Trophoblast cell (in vitro differentiated cells and primary cell): ENCODE data around the gene SEMA4B.

Experiments
- DNase-seq, 2 donors: peaks; one replicate each; pipeline ENCODE4 v3.0.0-alpha.2; 2016
- H2AFZ ChIP-seq: 2 replicates; pipeline ENCODE4 v1.6.1; 2013; ENCODE audit warnings: low read length, moderate library complexity, mild to moderate bottlenecking; ENCODE audit not compliant: insufficient read depth, poor library complexity
- H2AK5ac ChIP-seq: 2 replicates; pipeline ENCODE4 v1.6.1; 2013; ENCODE audit warnings: mild to moderate bottlenecking, low read length
- H2BK120ac ChIP-seq: 2 replicates; pipeline ENCODE4 v1.6.1; 2013; ENCODE audit warnings: low read length, mild to moderate bottlenecking, moderate library complexity; ENCODE audit not compliant: insufficient read depth, poor library complexity
- H2BK12ac ChIP-seq: 2 replicates; pipeline ENCODE4 v1.6.1; 2013; ENCODE audit warnings: mild to moderate bottlenecking, low read length, moderate library complexity
- H2BK5ac ChIP-seq: 2 replicates; pipeline ENCODE4 v1.6.1; 2013; ENCODE audit warnings: low read length, low read depth, moderate library complexity, mild to moderate bottlenecking; ENCODE audit not compliant: poor library complexity
- H3K14ac ChIP-seq: 2 replicates; pipeline ENCODE4 v1.6.1; 2013; ENCODE audit warnings: mild to moderate bottlenecking, low read length
- H3K18ac ChIP-seq: 2 replicates; pipeline ENCODE4 v1.6.1; 2013; ENCODE audit warnings: mild to moderate bottlenecking, low read length
- H3K23ac ChIP-seq: 2 replicates; pipeline ENCODE4 v1.6.1; 2013; ENCODE audit warnings: low read length
- H3K27ac ChIP-seq: 2 replicates; pipeline ENCODE4 v1.5.1; 2013; ENCODE audit warnings: low read depth, mild to moderate bottlenecking, inconsistent platforms, low read length, moderate library complexity
- H3K27me3 ChIP-seq: 2 replicates; pipeline ENCODE4 v1.6.1; 2013; ENCODE audit warnings: inconsistent platforms, mild to moderate bottlenecking, low read length, moderate library complexity; ENCODE audit not compliant: insufficient read depth
- H3K36me3 ChIP-seq, 2 experiments: 1 replicate in 1 of 2; 2 replicates in 1 of 2; pipeline ENCODE4 v1.6.1; 2013; ENCODE audit warnings: low read length in 2 of 2, mild to moderate bottlenecking in 2 of 2, moderate library complexity in 1 of 2; ENCODE audit not compliant: insufficient read depth in 2 of 2, control insufficient read depth in 1 of 2
- H3K4ac ChIP-seq: 2 replicates; pipeline ENCODE4 v1.6.1; 2013; ENCODE audit warnings: low read depth, mild to moderate bottlenecking, low read length, moderate library complexity
- H3K4me1 ChIP-seq, 2 experiments: 1 replicate in 1 of 2; 2 replicates in 1 of 2; pipeline ENCODE4 v1.6.1; 2013; ENCODE audit warnings: low read length in 2 of 2, mild to moderate bottlenecking in 2 of 2, moderate library complexity in 1 of 2; ENCODE audit not compliant: insufficient read depth in 2 of 2, control insufficient read depth in 1 of 2
- H3K4me2 ChIP-seq: 2 replicates; pipeline ENCODE4 v1.6.1; 2013; ENCODE audit warnings: inconsistent platforms, mild to moderate bottlenecking, low read length, moderate library complexity
- H3K4me3 ChIP-seq: 2 replicates; pipeline ENCODE4 v1.5.1; 2013; ENCODE audit warnings: mild to moderate bottlenecking, low read depth, low read length, inconsistent platforms
- H3K79me1 ChIP-seq: one replicate; pipeline ENCODE4 v1.6.1; 2013; ENCODE audit warnings: low read length
- H3K79me2 ChIP-seq: 2 replicates; pipeline ENCODE4 v1.6.1; 2013; ENCODE audit warnings: low read length, mild to moderate bottlenecking; ENCODE audit not compliant: control insufficient read depth, insufficient read depth, poor library complexity
- H3K9ac ChIP-seq: 2 replicates; pipeline ENCODE4 v1.6.1; 2013; ENCODE audit warnings: mild to moderate bottlenecking, low read length
- H3K9me3 ChIP-seq: 2 replicates; pipeline ENCODE4 v1.6.1; 2013; ENCODE audit warnings: low read depth, mild to moderate bottlenecking, control low read depth, inconsistent platforms, low read length; ENCODE audit not compliant: insufficient read depth
- H4K12ac ChIP-seq: 2 replicates; pipeline ENCODE4 v1.6.1; 2013; ENCODE audit warnings: low read depth, mild to moderate bottlenecking, low read length, moderate library complexity
- H4K8ac ChIP-seq: 2 replicates; pipeline ENCODE4 v1.6.1; 2013; ENCODE audit warnings: low read depth, mild to moderate bottlenecking, low read length, moderate library complexity
- H4K91ac ChIP-seq: one replicate; pipeline ENCODE4 v1.6.1; 2013; ENCODE audit warnings: low read depth, mild to moderate bottlenecking, low read length, moderate library complexity
- WGBS: extraction: QIAGEN DNeasy Blood & Tissue Kit; methylation state at CpG from one replicate; pipeline ENCODE4 v1.1.7; 2013; ENCODE audit warnings: missing lambda C conversion rate; ENCODE audit not compliant: insufficient read length, insufficient coverage; ENCODE audit errors: extremely low coverage; 5-methylcytosine and 5-hydroxymethylcytosine counted together

Gene SEMA4B

DNA sequence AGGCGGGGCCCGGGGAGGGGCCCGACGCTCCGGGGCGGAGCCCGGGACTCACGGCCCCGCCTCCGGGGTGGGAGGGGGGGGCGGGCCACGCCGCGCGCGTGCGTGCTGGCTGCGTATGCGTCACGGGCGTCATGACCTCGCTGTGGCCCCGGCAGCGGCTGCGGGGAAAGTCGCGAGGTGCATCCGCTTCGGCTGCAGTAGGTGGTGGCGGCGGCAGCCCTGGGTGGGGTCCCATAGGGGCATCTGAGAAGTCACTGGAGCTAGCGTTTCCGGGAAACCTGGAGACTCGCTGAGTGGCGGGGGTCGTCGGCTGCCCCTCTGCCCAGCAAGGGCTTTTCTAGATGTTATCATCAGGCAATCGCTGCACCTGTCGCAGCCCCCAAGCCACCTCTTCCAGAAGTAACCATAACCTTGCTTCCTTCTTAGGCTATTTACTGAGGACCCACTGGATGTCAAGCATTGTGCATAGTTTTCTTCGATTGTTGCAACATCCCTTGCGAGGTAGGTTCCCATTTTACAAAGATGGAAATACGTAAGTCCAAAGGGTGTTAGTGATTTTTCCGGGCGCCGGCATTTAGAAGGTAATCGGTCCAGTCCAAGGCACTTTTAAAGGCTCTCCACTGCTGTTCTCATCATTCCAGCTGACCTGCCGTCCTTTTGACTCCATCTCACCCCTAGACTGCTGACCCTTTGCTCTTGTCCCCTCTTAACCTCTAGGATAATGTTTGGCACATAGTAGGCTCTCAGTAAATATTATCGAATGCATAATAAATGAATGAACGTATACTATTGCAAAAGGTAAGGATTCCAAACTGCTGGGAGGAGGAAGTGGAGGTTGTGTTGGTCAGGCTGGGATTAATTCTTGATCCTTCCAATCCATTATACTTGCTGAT is 33.2 kb downstream of the SEMA4B start, which contains the start of gene GDPGP1:
Gene GDPGP1, plus strand, starts transcription at position 114 of the 893 bp plus-strand sequence. CDS start 6,700 bp downstream, outside the sequence.
- H3K36me3 ChIP-seq = peaks cover 17 to 18% of the 10 kb centered on the region in 2 experiments
- H2AFZ ChIP-seq = peak within 1 kb of the TSS; percentile 65
- no CpG with 5 or more reads among the region's 49 CpGs for WGBS
- no peaks in the 10 kb centered on the region for H3K79me2 ChIP-seq
- H3K4me3 ChIP-seq = peak within 1 kb of the TSS; percentile 85
- H2BK12ac ChIP-seq = no peak within 1 kb of the TSS
- peak within 1 kb of the TSS; percentile 55 for H4K12ac ChIP-seq
- peak within 1 kb of the TSS; percentile 70 for H3K18ac ChIP-seq
- peak within 1 kb of the TSS; percentile 45 for H3K9ac ChIP-seq
- H3K27ac ChIP-seq = peak within 1 kb of the TSS; percentile 7
- peaks cover 2 to 3% of the 10 kb centered on the region in 2 experiments for H3K4me1 ChIP-seq
- H3K79me1 ChIP-seq = peaks cover 5% of the 10 kb centered on the region
- H3K4ac ChIP-seq = peak within 1 kb of the TSS; percentile 1
- H3K27me3 ChIP-seq = no peaks in the 10 kb centered on the region
- peak within 1 kb of the TSS; percentile 22 for H3K14ac ChIP-seq
- peak within 1 kb of the TSS; percentile 92 for H3K4me2 ChIP-seq
- H2AK5ac ChIP-seq = no peak within 1 kb of the TSS
- peak in 1 of 2 donors; percentile 98 for DNase-seq
- H2BK5ac ChIP-seq = peak within 1 kb of the TSS; percentile 33
- no peaks in the 10 kb centered on the region for H3K9me3 ChIP-seq
- H3K23ac ChIP-seq = no peak within 1 kb of the TSS
- H4K8ac ChIP-seq = peak within 1 kb of the TSS; percentile 88
- H4K91ac ChIP-seq = peak within 1 kb of the TSS; percentile 20
- no peak within 1 kb of the TSS for H2BK120ac ChIP-seq

GRCh38 chr15:90239371-90239770 is 38.2 kb downstream of the SEMA4B start:
- H3K79me1 ChIP-seq = no peaks in the 10 kb centered on the region
- no peak overlapping the region for H3K4me2 ChIP-seq
- no peak overlapping the region for H3K4me3 ChIP-seq
- H3K9ac ChIP-seq = no peak overlapping the region
- no peak overlapping the region for H2BK12ac ChIP-seq
- H3K23ac ChIP-seq = no peak overlapping the region
- H3K36me3 ChIP-seq = peaks cover 2 to 3% of the 10 kb centered on the region in 2 experiments
- H3K4ac ChIP-seq = no peak overlapping the region
- no peaks in the 10 kb centered on the region for H3K9me3 ChIP-seq
- H2AK5ac ChIP-seq = no peak overlapping the region
- H3K79me2 ChIP-seq = no peaks in the 10 kb centered on the region
- H3K27ac ChIP-seq = no peak overlapping the region
- no peak overlapping the region for H4K91ac ChIP-seq
- H3K18ac ChIP-seq = no peak overlapping the region
- no peak overlapping the region for H2BK5ac ChIP-seq
- H4K8ac ChIP-seq = no peak overlapping the region
- no CpG with 5 or more reads among the region's 3 CpGs for WGBS
- H4K12ac ChIP-seq = no peak overlapping the region
- no peaks in the 10 kb centered on the region for H3K27me3 ChIP-seq
- no peak overlapping the region for H2AFZ ChIP-seq
- DNase-seq = no peak
- H3K4me1 ChIP-seq = peaks cover 0 to 2% of the 10 kb centered on the region in 2 experiments
- no peak overlapping the region for H2BK120ac ChIP-seq
- no peak overlapping the region for H3K14ac ChIP-seq

GRCh38 chr15:90240856-90241255 is 39.7 kb downstream of the SEMA4B start:
- no peaks in the 10 kb centered on the region for H3K79me2 ChIP-seq
- no peak overlapping the region for H3K9ac ChIP-seq
- no CpG with 5 or more reads among the region's 8 CpGs for WGBS
- no peak overlapping the region for H4K8ac ChIP-seq
- H3K14ac ChIP-seq = no peak overlapping the region
- no peak overlapping the region for H3K4ac ChIP-seq
- H3K23ac ChIP-seq = no peak overlapping the region
- no peak overlapping the region for H2AK5ac ChIP-seq
- H3K27me3 ChIP-seq = no peaks in the 10 kb centered on the region
- H3K79me1 ChIP-seq = no peaks in the 10 kb centered on the region
- no peak overlapping the region for H3K27ac ChIP-seq
- H2BK5ac ChIP-seq = no peak overlapping the region
- H3K18ac ChIP-seq = no peak overlapping the region
- no peaks in the 10 kb centered on the region for H3K4me1 ChIP-seq
- no peak overlapping the region for H4K91ac ChIP-seq
- no peak overlapping the region for H2BK12ac ChIP-seq
- no peak for DNase-seq
- H2AFZ ChIP-seq = no peak overlapping the region
- no peak overlapping the region for H4K12ac ChIP-seq
- H3K36me3 ChIP-seq = peaks cover 2 to 3% of the 10 kb centered on the region in 2 experiments
- no peaks in the 10 kb centered on the region for H3K9me3 ChIP-seq
- no peak overlapping the region for H3K4me2 ChIP-seq
- no peak overlapping the region for H2BK120ac ChIP-seq
- no peak overlapping the region for H3K4me3 ChIP-seq

- H2BK5ac ChIP-seq = no peak overlapping the region
- H3K18ac ChIP-seq = no peak overlapping the region
- H2BK120ac ChIP-seq = no peak overlapping the region
- H3K27ac ChIP-seq = no peak overlapping the region
- no peak overlapping the region for H4K91ac ChIP-seq
- no peaks in the 10 kb centered on the region for H3K79me2 ChIP-seq
- H2AFZ ChIP-seq = no peak overlapping the region
- H3K79me1 ChIP-seq = no peaks in the 10 kb centered on the region
- no peak overlapping the region for H3K14ac ChIP-seq
- WGBS = no CpG with 5 or more reads among the region's 22 CpGs
- H2AK5ac ChIP-seq = no peak overlapping the region
- H2BK12ac ChIP-seq = no peak overlapping the region
- H3K9ac ChIP-seq = no peak overlapping the region
- H3K4ac ChIP-seq = no peak overlapping the region
- no peaks in the 10 kb centered on the region for H3K9me3 ChIP-seq
- no peak overlapping the region for H3K4me3 ChIP-seq
- no peaks in the 10 kb centered on the region for H3K4me1 ChIP-seq
- H3K27me3 ChIP-seq = no peaks in the 10 kb centered on the region
- peaks cover 2 to 3% of the 10 kb centered on the region in 2 experiments for H3K36me3 ChIP-seq
- peak; percentile 58 to 81 for DNase-seq
- H3K4me2 ChIP-seq = no peak overlapping the region
- no peak overlapping the region for H3K23ac ChIP-seq
- no peak overlapping the region for H4K8ac ChIP-seq
- no peak overlapping the region for H4K12ac ChIP-seq
Observed at GRCh38 chr15:90241343-90242192, 40.4 kb downstream of the SEMA4B start.
